Globus pallidus (tissue), 1 donor: ENCODE data around the gene TNFSF15.
"Not testable (repeated sequence)": the region's sequence is repeated elsewhere in the genome, so short reads cannot be mapped to it uniquely, and the experiment has no call there.

ENCODE experiments used
- DNase-seq: peaks from one replicate; pipeline ENCODE4 v3.0.0-alpha.2; 2015; ENCODE audit warnings: low spot score

TNFSF15 gene

DNA sequence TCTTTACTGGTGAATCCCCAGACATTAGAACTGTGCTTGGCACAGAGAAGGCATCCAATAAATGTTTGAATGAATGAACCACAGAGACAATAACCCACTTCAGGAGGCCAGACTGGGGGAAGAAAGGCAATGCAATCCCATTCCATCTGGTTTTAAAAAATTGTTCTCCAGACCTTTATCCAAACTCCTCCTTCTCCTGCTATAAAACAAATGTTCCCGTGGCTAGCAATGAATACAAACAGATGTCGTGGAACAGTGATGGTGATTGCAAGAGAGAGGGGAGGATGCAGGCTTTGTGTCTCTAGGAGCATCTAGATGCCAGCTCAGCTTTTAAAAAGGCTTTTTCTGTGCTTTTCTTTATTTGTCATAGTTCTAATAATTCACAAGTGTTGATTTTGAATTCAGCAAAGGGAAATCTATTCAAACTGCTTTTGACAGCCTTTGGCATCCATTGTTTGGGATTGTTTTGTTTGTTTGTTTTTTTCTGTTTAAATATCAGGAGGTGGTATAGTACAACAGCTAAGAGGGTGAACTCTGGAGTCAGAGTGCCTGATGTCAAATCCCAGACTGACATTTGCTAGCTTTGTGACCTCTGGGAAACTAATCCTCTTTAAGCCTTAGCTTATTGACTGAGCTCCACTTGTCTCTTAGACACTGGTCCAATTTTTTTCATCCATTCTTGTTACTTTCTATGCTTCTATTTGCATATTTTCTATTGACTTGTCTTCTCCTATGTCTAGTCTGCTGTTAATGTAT, 59.1 kb downstream of the TNFSF15 start:
- no peak for DNase-seq

- DNase-seq = no peak
Observed at GRCh38 chr9:114745879-114746550, 59.8 kb downstream of the TNFSF15 start.

DNA sequence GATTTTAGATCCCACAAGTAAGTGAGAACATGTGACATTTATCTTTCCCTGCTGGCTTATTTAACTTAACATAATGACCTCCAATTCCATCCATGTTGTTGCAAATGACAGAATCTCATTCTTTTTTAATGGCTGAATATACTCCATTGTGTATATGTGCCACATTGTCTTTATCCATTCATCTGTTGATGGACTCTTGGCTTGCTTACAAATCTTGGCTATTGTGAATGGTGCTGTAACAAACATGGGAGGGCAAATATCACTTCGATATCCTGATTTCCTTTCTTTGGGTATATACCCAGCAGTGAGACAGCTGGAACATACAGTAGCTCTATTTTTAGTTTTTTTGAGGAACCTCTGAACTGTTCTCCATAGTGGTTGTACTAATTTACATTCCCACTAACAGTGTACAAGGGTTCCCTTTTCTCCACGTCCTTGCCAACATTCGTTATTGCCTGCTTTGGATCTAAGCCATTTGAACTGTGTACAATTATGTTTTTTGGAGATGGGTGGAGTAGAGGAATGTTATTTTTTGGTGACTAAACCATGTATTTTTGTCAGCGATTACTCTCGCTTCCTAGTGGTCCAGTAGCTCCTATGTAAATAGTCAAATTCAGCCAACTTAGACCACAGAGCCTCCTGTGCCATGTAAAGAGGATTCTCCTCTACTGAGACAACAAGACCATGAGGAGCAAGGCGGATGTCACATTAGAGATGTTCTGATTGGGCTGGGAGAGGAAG, 60.6 kb downstream of the TNFSF15 start:
- peak; percentile 56 for DNase-seq

- no peak for DNase-seq
Observed at GRCh38 chr9:114743446-114743845, 62.4 kb downstream of the TNFSF15 start.

DNA sequence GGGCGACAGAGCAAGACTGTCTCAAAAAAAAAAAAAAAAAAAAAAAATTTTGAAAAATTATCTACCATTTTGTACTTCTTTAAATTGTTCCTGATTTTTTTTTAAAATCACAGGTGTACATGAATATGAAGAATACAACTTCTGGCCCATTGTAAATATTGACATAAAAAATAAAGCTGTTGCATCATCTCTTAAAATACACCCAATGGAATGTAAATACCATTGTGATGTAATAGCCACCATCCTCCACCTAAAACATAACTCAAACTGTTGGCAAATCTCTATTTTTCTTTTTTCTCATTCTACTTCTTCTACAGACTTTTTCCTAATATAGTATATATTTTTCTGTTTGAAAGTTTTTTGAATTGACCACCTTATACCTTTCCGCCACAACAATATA, 62.9 kb downstream of the TNFSF15 start:
- DNase-seq = no peak

GRCh38 chr9:114741521-114741920, 64.3 kb downstream of the TNFSF15 start:
- not testable (repeated sequence) for DNase-seq

DNA sequence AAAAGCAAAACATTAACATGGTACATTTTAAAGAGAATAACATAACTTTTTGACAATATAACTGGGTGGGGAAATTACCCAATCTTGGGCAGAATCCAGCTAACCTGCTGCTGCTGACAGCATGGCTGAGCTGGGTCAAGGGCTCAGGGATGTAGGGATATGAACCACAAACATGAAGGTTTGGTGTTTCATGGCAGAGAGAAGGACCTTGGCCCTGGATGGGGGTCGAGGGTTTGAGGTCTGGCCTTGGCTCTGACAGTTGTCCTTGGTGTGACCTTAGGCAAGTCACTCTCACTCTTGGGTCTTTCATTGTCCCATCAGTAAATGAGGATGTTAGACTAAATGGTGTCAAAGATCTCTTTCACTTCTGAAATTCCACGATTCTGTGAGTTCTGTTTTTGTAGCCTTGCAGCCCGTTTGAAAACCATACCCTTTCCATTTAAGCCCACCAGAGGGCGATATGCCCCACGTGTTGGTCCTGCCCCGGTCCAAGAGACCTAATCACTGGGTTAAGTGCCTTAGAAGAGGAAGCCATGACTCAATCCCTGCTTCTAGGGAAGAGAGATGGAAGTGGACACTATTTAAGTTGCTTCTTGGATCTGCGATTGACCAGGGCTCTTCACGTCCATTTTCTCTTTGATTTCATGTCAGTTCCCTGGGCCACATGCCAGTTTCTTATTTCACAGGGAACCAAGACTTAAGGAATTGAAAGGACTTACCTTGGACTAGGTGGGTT, 67.1 kb downstream of the TNFSF15 start:
- peak; percentile 77 for DNase-seq

DNA sequence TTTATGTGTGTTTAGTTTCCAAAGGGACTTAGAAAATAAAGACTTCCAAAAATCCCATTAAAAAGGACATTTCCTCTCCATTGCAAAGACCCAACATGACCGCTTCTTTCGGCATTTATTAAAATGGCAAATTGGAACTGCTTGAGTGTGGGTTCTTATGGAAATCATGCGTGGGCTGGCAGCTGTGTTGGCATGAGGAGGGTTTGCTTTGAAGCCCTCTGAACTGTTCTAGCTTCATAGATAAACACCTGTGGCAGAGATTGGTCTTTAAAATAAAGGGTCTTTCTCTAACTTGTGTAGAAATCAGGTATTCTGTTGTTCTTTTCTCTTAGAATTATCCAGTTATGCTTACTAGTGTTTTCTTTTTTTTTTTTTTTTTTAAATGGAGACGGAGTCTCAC, 68.0 kb downstream of the TNFSF15 start:
- no peak for DNase-seq

DNA sequence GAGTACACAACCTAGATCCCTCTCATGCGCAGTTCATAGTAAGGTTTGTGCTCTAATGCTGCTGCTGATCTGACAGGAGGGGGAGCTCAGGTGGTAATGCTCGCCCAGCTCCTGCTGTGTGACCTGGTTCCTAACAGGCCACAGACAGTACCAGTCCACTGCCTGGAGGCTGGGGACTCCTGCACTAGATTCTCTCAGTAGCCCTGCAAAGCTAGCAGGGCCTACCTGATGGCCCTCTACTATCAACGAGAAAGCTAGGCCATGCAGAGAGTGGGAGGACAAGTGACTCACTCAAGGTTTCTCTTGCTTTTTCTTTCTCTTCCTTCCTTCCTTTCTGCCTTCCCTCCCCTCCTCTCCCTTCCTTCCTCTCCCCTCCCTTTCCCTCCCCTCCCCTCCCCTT, 68.7 kb downstream of the TNFSF15 start:
- DNase-seq = no peak

- no peak for DNase-seq
Observed at GRCh38 chr9:114735704-114736103, 70.1 kb downstream of the TNFSF15 start.

GRCh38 chr9:114735139-114735538, 70.7 kb downstream of the TNFSF15 start:
- not testable (repeated sequence) for DNase-seq
